Liver (tissue), 9 donors: ENCODE measurements around the gene TRIM58. TPM values are rescaled to one million over a fixed set of nuclear protein-coding genes. Genes with fewer than 3 reads are reported as not detected.

Source experiments
- DNase-seq: peaks from one replicate; pipeline ENCODE4 v3.0.0-alpha.2; 2017; ENCODE audit warnings: low spot score
- H3K27ac ChIP-seq, 2 donors: one replicate each; pipeline ENCODE4 v1.7.0; 2013; ENCODE audit warnings: inconsistent platforms in 2 of 2, low read length in 2 of 2, control low read depth in 1 of 2, low read depth in 1 of 2, mild to moderate bottlenecking in 1 of 2
- H3K27me3 ChIP-seq, 4 donors: one replicate each; pipeline versions ENCODE4 v1.6.1 to v1.7.0; 2013; ENCODE audit warnings: low read length in 3 of 4, inconsistent platforms in 1 of 4, mild to moderate bottlenecking in 1 of 4, moderate library complexity in 1 of 4; ENCODE audit not compliant: control insufficient read depth in 4 of 4, insufficient read depth in 4 of 4
- H3K36me3 ChIP-seq, 4 donors: one replicate each; pipeline versions ENCODE4 v1.6.1 to v1.7.0; 2013; ENCODE audit warnings: low read length in 3 of 4, mild to moderate bottlenecking in 3 of 4, low read depth in 1 of 4, moderate library complexity in 1 of 4; ENCODE audit not compliant: control insufficient read depth in 4 of 4, insufficient read depth in 3 of 4
- H3K4me1 ChIP-seq, 4 donors: one replicate each; pipeline versions ENCODE4 v1.6.1 to v1.7.0; 2013; ENCODE audit warnings: low read length in 3 of 4, mild to moderate bottlenecking in 3 of 4, moderate library complexity in 1 of 4; ENCODE audit not compliant: control insufficient read depth in 4 of 4, insufficient read depth in 4 of 4
- H3K4me3 ChIP-seq, 3 donors: one replicate each; pipeline versions ENCODE4 v1.6.1 to v1.7.0; 2013; ENCODE audit warnings: low read length in 3 of 3, control low read depth in 1 of 3, low read depth in 1 of 3, mild to moderate bottlenecking in 1 of 3
- H3K9ac ChIP-seq, 2 donors: one replicate each; pipeline ENCODE4 v1.7.0; 2013; ENCODE audit warnings: low read length in 2 of 2, mild to moderate bottlenecking in 2 of 2, moderate library complexity in 2 of 2, control low read depth in 1 of 2, low read depth in 1 of 2
- H3K9me3 ChIP-seq, 4 donors: one replicate each; pipeline versions ENCODE4 v1.6.1 to v1.7.0; 2013; ENCODE audit warnings: low read length in 3 of 4; ENCODE audit not compliant: control insufficient read depth in 4 of 4
- ATF3 ChIP-seq: IDR thresholded peaks from 2 replicates; pipeline ENCODE4 v1.6.1; 2016; ENCODE audit warnings: antibody characterized with exemption
- CTCF ChIP-seq: fragments of 150-350 bp; IDR thresholded peaks from 2 replicates; pipeline ENCODE4 v1.5.1; 2017; ENCODE audit warnings: improper control_type of control experiment, low read depth, low read length; ENCODE audit not compliant: missing input control
- EGR1 ChIP-seq, 2 donors: IDR thresholded peaks; 2 replicates each; pipeline ENCODE4 v1.6.1; 2016 to 2018; ENCODE audit warnings: antibody characterized with exemption in 2 of 2, low read depth in 2 of 2
- FOXA1 ChIP-seq: IDR thresholded peaks from 2 replicates; pipeline ENCODE4 v1.6.1; 2016; ENCODE audit warnings: antibody characterized with exemption
- FOXA2 ChIP-seq: IDR thresholded peaks from 2 replicates; pipeline ENCODE4 v1.6.1; 2016; ENCODE audit warnings: antibody characterized with exemption
- GABPA ChIP-seq, 2 donors: IDR thresholded peaks in 1 of 2; conservative IDR thresholded peaks in 1 of 2; 2 replicates each; pipeline ENCODE4 v1.6.1; 2016; ENCODE audit warnings: antibody characterized with exemption in 2 of 2, mild to moderate bottlenecking in 1 of 2, moderate library complexity in 1 of 2
- HNF4A ChIP-seq, 2 donors: conservative IDR thresholded peaks; 2 replicates each; pipeline ENCODE4 v1.6.1; 2016; ENCODE audit warnings: antibody characterized with exemption in 2 of 2, mild to moderate bottlenecking in 2 of 2
- HNF4G ChIP-seq: IDR thresholded peaks from 2 replicates; pipeline ENCODE4 v1.6.1; 2016; ENCODE audit warnings: antibody characterized with exemption
- JUND ChIP-seq, 2 donors: IDR thresholded peaks; 2 replicates each; pipeline ENCODE4 v1.6.1; 2016; ENCODE audit warnings: antibody characterized with exemption in 2 of 2
- MAX ChIP-seq: IDR thresholded peaks from 2 replicates; pipeline ENCODE4 v1.6.1; 2016; ENCODE audit warnings: antibody characterized with exemption
- NR2F2 ChIP-seq: IDR thresholded peaks from 2 replicates; pipeline ENCODE4 v1.6.1; 2016; ENCODE audit warnings: antibody characterized with exemption
- RAD21 ChIP-seq, 2 donors: IDR thresholded peaks; 2 replicates each; pipeline ENCODE4 v1.6.1; 2016; ENCODE audit warnings: antibody characterized with exemption in 2 of 2, mild to moderate bottlenecking in 2 of 2
- RXRA ChIP-seq, 2 donors: IDR thresholded peaks; 2 replicates each; pipeline ENCODE4 v1.6.1; 2017 to 2018; ENCODE audit warnings: antibody characterized with exemption in 2 of 2, mild to moderate bottlenecking in 1 of 2
- SP1 ChIP-seq: IDR thresholded peaks from 2 replicates; pipeline ENCODE4 v1.6.1; 2018; ENCODE audit warnings: antibody characterized with exemption, mild to moderate bottlenecking
- TAF1 ChIP-seq: conservative IDR thresholded peaks from 2 replicates; pipeline ENCODE4 v1.6.1; 2016; ENCODE audit warnings: antibody characterized with exemption, mild to moderate bottlenecking
- YY1 ChIP-seq: IDR thresholded peaks from 2 replicates; pipeline ENCODE4 v1.6.1; 2016; ENCODE audit warnings: antibody characterized with exemption, mild to moderate bottlenecking
- ZBTB33 ChIP-seq: IDR thresholded peaks from 2 replicates; pipeline ENCODE4 v1.6.1; 2016; ENCODE audit warnings: antibody characterized with exemption
- WGBS: extraction: QIAGEN DNeasy Blood & Tissue Kit; methylation state at CpG from one replicate; pipeline ENCODE4 v1.1.7; 2013; 5-methylcytosine and 5-hydroxymethylcytosine counted together
- polyA plus RNA-seq, 2 donors: library from polyadenylated mRNA; stranded (reverse) in 1 of 2; unstranded in 1 of 2; fragments of 200-250 nt in 1 of 2; fragments of >200 nt in 1 of 2; fragmentation: Nextera tagmentation in 1 of 2; extraction: Ambion mirVana in 1 of 2; gene quantifications; one replicate each; pipeline versions ENCODE4 v1.2.1 to v1.2.3, GENCODE V29; 2013 to 2015
- total RNA-seq, 2 donors: library from RNA; depleted of rRNA; stranded (reverse); fragments of >200 nt; gene quantifications; one replicate each; pipeline ENCODE4 v1.2.3, GENCODE V29; 2014
- donor health status: healthy.
- donor health status: healthy.
- donor health status: healthy.
- donor health status: healthy.
- donor health status: healthy.

The TRIM58 gene
- total and polyA plus RNA-seq, 4 donors, result 0.06 to 88.7 (median 0.14) TPM

GRCh38 chr1:247923941-247924340 is 67.0 kb downstream of the TRIM58 start:
- H3K4me1 ChIP-seq, result no peaks in the 10 kb centered on the region
- TF ChIP-seq SP1 (no peak), NR2F2 (no peak), TAF1 (no peak), CTCF (no peak), FOXA1 (no peak), JUND (IDR thresholded peaks at IDR 0.05) (no peak), ZBTB33 (no peak), RAD21 (IDR thresholded peaks at IDR 0.05) (no peak)
- H3K4me3 ChIP-seq, result no peak overlapping the region
- H3K27me3 ChIP-seq, result no peaks in the 10 kb centered on the region
- no peaks in the 10 kb centered on the region for H3K9me3 ChIP-seq
- 62% methylated on average over 3 of the region's 3 CpGs for WGBS
- no peak for DNase-seq
- no peak overlapping the region for H3K27ac ChIP-seq
- no peaks in the 10 kb centered on the region for H3K36me3 ChIP-seq
- H3K9ac ChIP-seq, result no peak overlapping the region

- H3K27me3 ChIP-seq, result no peaks in the 10 kb centered on the region
- no peaks in the 10 kb centered on the region for H3K9me3 ChIP-seq
Observed at GRCh38 chr1:247924868-247925267, 67.9 kb downstream of the TRIM58 start, which contains the start of gene OR2AJ1. Gene OR2AJ1, plus strand, starts transcription at chr1:247924889. Its CDS starts 8,880 bp downstream, at chr1:247933769.

More at GRCh38 chr1:247924868-247925267, 67.9 kb downstream of the TRIM58 start, which contains the start of gene OR2AJ1:
- 88% methylated on average over 9 of the region's 9 CpGs for WGBS
- no peak within 1 kb of the TSS for H3K4me3 ChIP-seq
- no peak within 1 kb of the TSS for H3K27ac ChIP-seq
- H3K4me1 ChIP-seq, result no peaks in the 10 kb centered on the region
- no peaks in the 10 kb centered on the region for H3K36me3 ChIP-seq
- no peak for TF ChIP-seq HNF4A (conservative IDR thresholded peaks at IDR 0.05)
- TF ChIP-seq ZBTB33, result no peak
- no peak for TF ChIP-seq YY1
- no peak for TF ChIP-seq FOXA1
- no peak for TF ChIP-seq CTCF
- TF ChIP-seq FOXA2, result no peak
- TF ChIP-seq SP1, result no peak
- no peak for TF ChIP-seq EGR1 (IDR thresholded peaks at IDR 0.05; ENCODE audit: low read depth in 2 of 2)
- TF ChIP-seq RAD21 (IDR thresholded peaks at IDR 0.05), result no peak
- TF ChIP-seq JUND (IDR thresholded peaks at IDR 0.05), result no peak
- TF ChIP-seq HNF4G, result no peak
- no peak for TF ChIP-seq RXRA (IDR thresholded peaks at IDR 0.05)
- TF ChIP-seq ATF3, result no peak
- no peak for TF ChIP-seq MAX
- TF ChIP-seq GABPA (IDR thresholded peaks at IDR 0.05 in 1 of 2, conservative IDR thresholded peaks at IDR 0.05 in 1 of 2), result no peak
- H3K9ac ChIP-seq, result no peak within 1 kb of the TSS
- DNase-seq, result no peak
